Gastrocnemius medialis (tissue), 4 donors: Measurements from ENCODE around the gene ENOX2. TPM values are rescaled to one million over a fixed set of nuclear protein-coding genes. Genes with fewer than 3 reads are reported as not detected.

Experiments used
- ATAC-seq, 2 donors: fragments of 150-250 bp; one replicate each; pipeline ENCODE4 v1.9.1; 2016
- DNase-seq, 2 donors: peaks; one replicate each; pipeline ENCODE4 v3.0.0-alpha.2; 2019
- H3K27ac ChIP-seq, 4 donors: fragments of 200-600 bp; sonication (generic); 1 replicate in 1 of 4; 2 replicates in 3 of 4; pipeline ENCODE4 v1.5.1; 2016 to 2018; ENCODE audit warnings: mild to moderate bottlenecking in 2 of 4, moderate library complexity in 1 of 4
- H3K27me3 ChIP-seq, 3 donors: fragments of 200-600 bp; sonication (generic) in 2 of 3; 1 replicate in 1 of 3; 2 replicates in 2 of 3; pipeline versions ENCODE4 v1.5.1 to v1.6.0; 2016 to 2019; ENCODE audit warnings: mild to moderate bottlenecking in 1 of 3, moderate library complexity in 1 of 3
- H3K36me3 ChIP-seq, 2 donors: fragments of 200-600 bp; sonication (generic) in 1 of 2; one replicate each; pipeline ENCODE4 v1.5.1; 2017 to 2018
- H3K4me1 ChIP-seq, 2 donors: fragments of 200-600 bp; sonication (generic) in 1 of 2; one replicate each; pipeline ENCODE4 v1.5.1; 2016 to 2017; ENCODE audit warnings: mild to moderate bottlenecking in 2 of 2
- H3K4me3 ChIP-seq, 4 donors: fragments of 200-600 bp; sonication (generic) in 3 of 4; 1 replicate in 1 of 4; 2 replicates in 3 of 4; pipeline ENCODE4 v1.5.1; 2016 to 2019; ENCODE audit warnings: mild to moderate bottlenecking in 2 of 4
- H3K9me3 ChIP-seq, 3 donors: fragments of 200-600 bp; sonication (generic) in 2 of 3; 1 replicate in 1 of 3; 2 replicates in 2 of 3; pipeline ENCODE4 v1.5.1; 2016 to 2019
- CTCF ChIP-seq, 5 experiments: fragments of 450-650 bp in 3 of 5; fragments of 200-600 bp in 2 of 5; sonication (generic) in 2 of 5; IDR thresholded peaks in 4 of 5; conservative IDR thresholded peaks in 1 of 5; 1 replicate in 4 of 5; 2 replicates in 1 of 5; pipeline ENCODE4 v1.5.1; 2016 to 2019; ENCODE audit warnings: antibody characterized with exemption in 5 of 5, mild to moderate bottlenecking in 3 of 5, moderate library complexity in 3 of 5
- POLR2A ChIP-seq, 2 donors: fragments of 450-650 bp; IDR thresholded peaks; one replicate each; pipeline ENCODE4 v1.6.1; 2017; ENCODE audit warnings: antibody characterized with exemption in 2 of 2, mild to moderate bottlenecking in 2 of 2, moderate library complexity in 2 of 2
- in situ Hi-C, 4 donors: fragments of 200-750 bp; cut with MboI; loops; one replicate each; pipeline versions ENCODE4 v1.15.0 to v1.8.0; 2017; ENCODE audit warnings: low sequenced_read_pairs in 4 of 4
- intact Hi-C: fragments of 100-400 bp; cut with DNase I; formaldehyde crosslinking; loops from one replicate; pipeline ENCODE4 v1.15.1; 2023; ENCODE audit warnings: low total_unique reads
- total RNA-seq, 4 donors: library from RNA; depleted of rRNA; stranded (reverse); fragments of >200 nt; gene quantifications; one replicate each; pipeline versions ENCODE4 v1.1.0 to v1.2.3, GENCODE V29; 2016

ENOX2 gene
- total RNA-seq, 4 donors from 2014 or later, result 7.2 to 10.9 (median 7.9) TPM

GRCh38 chrX:130840345-130840744 is 62.7 kb downstream of the ENOX2 start:
- no peaks in the 10 kb centered on the region for H3K4me1 ChIP-seq
- H3K27ac ChIP-seq, result no peak overlapping the region
- ATAC-seq (no peak), DNase-seq (no peak)
- no peaks in the 10 kb centered on the region for H3K9me3 ChIP-seq
- no peaks in the 10 kb centered on the region for H3K36me3 ChIP-seq
- in situ Hi-C loops (no loop called here), intact Hi-C loops (no loop called here)
- H3K27me3 ChIP-seq, result no peaks in the 10 kb centered on the region
- no peak for TF ChIP-seq POLR2A (IDR thresholded peaks at IDR 0.05)
- TF ChIP-seq CTCF (IDR thresholded peaks at IDR 0.05 in 4 of 5, conservative IDR thresholded peaks at IDR 0.05 in 1 of 5), result no peak
- H3K4me3 ChIP-seq, result no peak overlapping the region

DNA sequence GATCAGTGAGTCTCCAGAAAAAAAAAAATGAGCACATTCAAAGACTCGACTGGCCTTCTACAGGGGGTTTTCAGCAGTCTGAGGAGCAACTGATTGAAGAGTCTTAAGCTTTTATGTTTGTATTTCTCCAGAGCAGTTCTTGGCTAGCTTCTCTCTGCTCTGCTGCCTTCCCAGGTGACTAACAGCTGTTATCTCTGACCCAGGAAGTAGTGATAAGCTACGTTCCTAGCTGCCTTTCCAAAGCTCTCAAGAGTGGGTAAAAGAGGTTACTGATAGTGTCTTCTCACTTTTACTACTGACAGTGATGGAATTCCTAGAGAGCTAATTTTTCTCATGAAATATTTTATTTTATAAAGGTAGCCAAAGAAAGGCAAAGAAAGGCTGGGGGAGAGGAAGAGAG is 66.6 kb downstream of the ENOX2 start:
- H3K9me3 ChIP-seq, result no peaks in the 10 kb centered on the region
- no peak overlapping the region for H3K27ac ChIP-seq
- H3K4me1 ChIP-seq, result no peaks in the 10 kb centered on the region
- in situ Hi-C loops, result no loop called here
- ATAC-seq (no peak), DNase-seq (no peak)
- no peaks in the 10 kb centered on the region for H3K36me3 ChIP-seq
- intact Hi-C loops, result no loop called here
- no peak overlapping the region for H3K4me3 ChIP-seq
- H3K27me3 ChIP-seq, result no peaks in the 10 kb centered on the region
- no peak for TF ChIP-seq POLR2A (IDR thresholded peaks at IDR 0.05)
- TF ChIP-seq CTCF (IDR thresholded peaks at IDR 0.05 in 4 of 5, conservative IDR thresholded peaks at IDR 0.05 in 1 of 5), result no peak

- no peaks in the 10 kb centered on the region for H3K9me3 ChIP-seq
- in situ Hi-C loops, result no loop called here
- no peak overlapping the region for H3K4me3 ChIP-seq
- H3K36me3 ChIP-seq, result no peaks in the 10 kb centered on the region
- DNase-seq, result no peak
- no peaks in the 10 kb centered on the region for H3K27me3 ChIP-seq
- no peaks in the 10 kb centered on the region for H3K4me1 ChIP-seq
- ATAC-seq, result no peak
- H3K27ac ChIP-seq, result no peak overlapping the region
- intact Hi-C loops, result no loop called here
- TF ChIP-seq CTCF (IDR thresholded peaks at IDR 0.05 in 4 of 5, conservative IDR thresholded peaks at IDR 0.05 in 1 of 5) (no peak), POLR2A (IDR thresholded peaks at IDR 0.05) (no peak)
These were observed 68.2 kb downstream of the ENOX2 start for GRCh38 chrX:130834830-130835229.

DNA sequence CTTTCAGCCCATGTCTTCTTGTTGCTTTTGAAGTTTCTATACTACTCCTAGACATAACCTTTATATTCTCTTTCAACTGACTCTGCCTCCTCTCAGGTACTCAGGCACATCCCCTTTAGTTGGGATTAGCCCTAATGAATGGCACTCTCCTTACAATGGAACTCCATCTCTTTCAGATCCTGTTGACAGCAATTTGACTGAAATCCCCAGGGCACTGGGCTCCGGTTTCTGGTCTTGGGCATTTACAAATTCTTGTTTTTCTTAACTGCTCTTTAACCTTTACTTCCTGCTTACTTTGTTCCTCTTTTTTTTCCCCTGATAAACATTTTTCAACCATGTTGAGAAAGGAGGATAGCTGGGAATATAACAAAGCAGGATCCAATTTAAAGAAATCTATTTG is 68.9 kb downstream of the ENOX2 start:
- ATAC-seq (no peak), DNase-seq (no peak)
- Histone ChIP-seq H3K36me3 (no peaks in the 10 kb centered on the region), H3K27ac (no peak overlapping the region), H3K4me3 (no peak overlapping the region), H3K27me3 (no peaks in the 10 kb centered on the region), H3K9me3 (no peaks in the 10 kb centered on the region), H3K4me1 (no peaks in the 10 kb centered on the region)
- in situ Hi-C loops, result no loop called here
- no peak for TF ChIP-seq CTCF (IDR thresholded peaks at IDR 0.05 in 4 of 5, conservative IDR thresholded peaks at IDR 0.05 in 1 of 5)
- no peak for TF ChIP-seq POLR2A (IDR thresholded peaks at IDR 0.05)
- intact Hi-C loops, result no loop called here

- H3K27ac ChIP-seq, result no peak overlapping the region
- TF ChIP-seq POLR2A (IDR thresholded peaks at IDR 0.05) (no peak), CTCF (IDR thresholded peaks at IDR 0.05 in 4 of 5, conservative IDR thresholded peaks at IDR 0.05 in 1 of 5) (no peak)
- H3K4me1 ChIP-seq, result no peaks in the 10 kb centered on the region
- no peak overlapping the region for H3K4me3 ChIP-seq
- in situ Hi-C loops (no loop called here), intact Hi-C loops (no loop called here)
- ATAC-seq (no peak), DNase-seq (no peak)
- H3K9me3 ChIP-seq, result no peaks in the 10 kb centered on the region
- H3K36me3 ChIP-seq, result no peaks in the 10 kb centered on the region
- no peaks in the 10 kb centered on the region for H3K27me3 ChIP-seq
These were observed 71.7 kb downstream of the ENOX2 start for GRCh38 chrX:130831347-130831722.
